Measurements from ENCODE around the gene DACT3.

DACT3 gene

GRCh38 chr19:46609511-46610412 is 51.2 kb downstream of the DACT3 start:
- no peak for DNase-seq

GRCh38 chr19:46608581-46609345 is 52.2 kb downstream of the DACT3 start:
- DNase-seq, result no peak

DNA sequence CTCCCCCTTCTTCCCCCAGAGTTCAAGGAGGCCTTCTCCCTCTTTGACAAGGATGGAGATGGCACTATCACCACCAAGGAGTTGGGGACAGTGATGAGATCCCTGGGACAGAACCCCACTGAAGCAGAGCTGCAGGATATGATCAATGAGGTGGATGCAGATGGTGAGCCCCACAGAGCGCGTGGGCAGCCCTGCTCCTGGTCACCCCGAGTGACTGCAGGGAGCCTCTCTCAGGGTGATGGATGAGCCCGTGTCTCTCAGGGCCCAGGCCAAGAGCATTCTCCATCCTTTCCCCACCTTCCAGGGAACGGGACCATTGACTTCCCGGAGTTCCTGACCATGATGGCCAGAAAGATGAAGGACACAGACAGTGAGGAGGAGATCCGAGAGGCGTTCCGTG is 52.8 kb downstream of the DACT3 start:
- DNase-seq, result no peak

- no peak for DNase-seq
Observed at GRCh38 chr19:46607448-46607841, 53.5 kb downstream of the DACT3 start.

- no peak for DNase-seq
Observed at GRCh38 chr19:46606681-46607447, 54.1 kb downstream of the DACT3 start.

GRCh38 chr19:46606019-46606418 is 55.0 kb downstream of the DACT3 start:
- no peak for DNase-seq

- DNase-seq, result no peak
Observed at GRCh38 chr19:46605356-46605821, 55.6 kb downstream of the DACT3 start.

DNA sequence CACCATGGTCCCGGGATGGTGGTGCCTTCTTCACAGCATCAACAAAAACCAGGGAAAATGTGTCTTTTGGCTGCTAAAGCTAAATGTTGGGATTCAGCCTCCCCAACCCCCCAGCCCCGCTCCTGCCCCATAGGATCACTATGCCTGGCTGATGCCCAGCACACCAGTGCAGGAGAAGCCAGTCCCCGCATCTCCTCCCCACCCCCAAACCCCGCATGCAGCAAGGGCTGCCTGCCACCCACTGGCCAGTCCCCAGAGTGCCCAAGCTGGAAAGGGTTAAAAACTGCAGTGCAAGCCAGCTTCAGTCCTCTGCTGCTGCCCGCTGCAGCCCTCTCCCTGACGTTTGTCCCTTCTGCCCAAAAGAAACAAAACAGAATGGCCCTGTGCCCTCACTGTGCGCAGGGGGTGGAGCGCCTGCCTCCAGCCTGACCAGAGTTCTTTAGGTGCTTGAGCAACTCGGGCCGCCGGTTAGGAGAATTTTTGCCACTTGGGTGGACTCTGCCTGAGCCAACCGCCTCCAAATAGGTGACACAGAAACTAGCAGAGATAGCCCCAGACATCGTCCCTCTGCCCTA is 56.1 kb downstream of the DACT3 start:
- DNase-seq, result no peak

DNA sequence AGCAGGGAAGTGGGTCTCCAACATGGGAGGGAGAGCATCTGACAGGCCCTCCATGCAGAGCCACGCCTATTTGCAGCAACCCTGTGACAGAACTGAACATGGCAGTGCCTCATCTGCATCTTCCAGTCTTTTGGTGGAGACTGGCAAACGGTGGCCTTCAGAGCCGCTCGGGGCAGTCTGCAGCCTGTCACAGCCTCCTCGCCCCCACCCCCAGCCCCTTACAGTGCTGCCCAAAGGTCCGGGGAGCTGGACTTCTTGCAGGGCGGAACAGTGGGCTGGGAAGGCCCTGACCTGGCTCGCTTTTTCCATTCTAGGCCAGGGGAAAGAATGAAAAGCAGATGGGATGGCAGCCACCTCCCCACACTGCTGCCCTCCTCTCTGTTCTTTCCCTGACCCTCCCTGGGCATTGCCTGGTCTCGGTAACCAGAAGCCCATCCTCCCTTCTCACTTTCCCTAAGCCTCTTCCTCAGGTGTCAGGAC is 57.2 kb downstream of the DACT3 start:
- DNase-seq, result no peak

GRCh38 chr19:46603195-46603637 is 57.8 kb downstream of the DACT3 start:
- DNase-seq, result no peak

DNA sequence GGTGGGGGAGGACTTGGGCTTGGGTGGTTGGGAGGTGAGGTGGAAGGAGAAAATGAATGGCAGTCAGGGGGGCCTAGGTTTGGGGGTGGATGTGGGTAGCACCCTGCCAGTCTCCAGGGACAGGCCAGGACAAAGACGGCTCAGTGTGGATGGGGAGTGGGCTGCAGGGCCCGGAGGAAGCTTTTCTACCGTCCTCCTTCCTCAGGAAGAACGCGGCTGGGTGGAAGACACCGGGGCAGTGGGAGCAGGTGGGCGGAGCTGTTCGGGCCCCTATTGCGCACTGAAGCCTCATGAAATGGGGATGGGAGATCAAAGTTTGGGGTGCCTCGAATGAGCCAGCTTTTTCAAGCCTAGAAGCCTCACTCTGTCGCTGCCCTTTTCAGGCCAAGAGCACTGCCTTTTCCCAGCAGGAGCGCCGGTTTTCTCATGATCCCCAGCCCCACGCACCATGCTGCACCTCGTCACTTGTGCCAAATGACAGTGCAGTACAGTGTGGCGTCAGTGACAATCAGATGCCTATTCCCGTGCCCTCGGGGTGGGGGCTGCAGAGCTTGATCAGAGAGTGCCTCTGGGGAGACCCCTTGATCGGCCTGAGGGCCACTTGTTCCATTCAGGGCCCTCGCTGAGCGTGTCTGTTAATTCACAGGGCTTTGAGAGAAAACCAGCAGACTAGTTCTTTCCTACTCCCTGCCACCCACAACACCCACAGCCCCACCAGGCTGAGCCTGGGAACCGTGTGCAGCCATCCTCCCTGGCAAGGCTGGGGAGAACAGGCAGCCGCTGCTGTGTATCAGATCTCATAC is 58.4 kb downstream of the DACT3 start:
- DNase-seq, result no peak

- no peak for DNase-seq
Observed at GRCh38 chr19:46601318-46602224, 59.4 kb downstream of the DACT3 start, which contains the start of gene CALM3. CALM3 (plus strand) TSS chr19:46601330; CDS start chr19:46601435, 105 bp downstream.

DNA sequence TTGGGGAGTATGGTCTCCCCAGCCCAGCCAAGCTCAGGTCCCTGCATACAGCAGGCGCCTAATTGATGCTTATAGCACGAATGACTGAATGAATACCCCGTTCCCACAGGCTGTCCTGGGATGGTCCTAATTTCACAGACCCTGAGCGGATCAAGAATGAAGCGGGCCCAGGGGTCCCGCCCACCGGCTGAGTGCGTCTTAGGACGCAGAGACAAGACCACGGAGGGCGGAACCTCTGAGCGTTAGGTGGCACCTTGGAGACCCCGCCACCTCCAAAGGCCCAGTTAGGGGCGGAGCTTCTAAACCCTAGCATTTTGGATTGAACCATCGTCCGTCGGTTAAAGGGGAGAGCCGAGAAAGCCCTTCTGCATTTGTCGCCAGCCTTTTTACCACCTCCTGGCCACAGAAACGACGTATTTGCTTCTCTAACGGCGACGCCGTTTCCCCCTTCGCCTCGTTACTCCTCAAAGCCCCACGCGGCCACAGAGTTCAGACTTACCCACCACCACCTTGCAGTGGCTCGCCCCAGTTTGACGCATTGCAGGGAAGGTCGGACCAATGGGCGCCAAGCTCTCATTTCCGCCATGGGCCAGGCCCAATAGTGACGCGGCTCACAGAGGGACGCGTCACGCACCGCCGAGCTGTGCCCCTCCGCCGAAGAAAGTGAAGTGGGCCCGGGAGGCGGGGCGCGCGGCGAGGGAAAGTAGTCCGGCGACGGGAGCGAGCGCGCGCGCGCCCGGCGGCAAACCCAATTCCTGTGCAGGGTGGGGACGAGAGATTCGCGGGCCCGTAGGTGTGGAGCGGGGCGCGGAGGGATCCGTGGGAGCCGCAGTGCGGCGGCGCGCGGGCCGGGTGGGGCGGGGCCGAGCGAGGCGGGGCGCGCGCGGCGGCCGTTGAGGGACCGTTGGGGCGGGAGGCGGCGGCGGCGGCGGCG is 60.3 kb downstream of the DACT3 start:
- DNase-seq, result peak; percentile 95

DNA sequence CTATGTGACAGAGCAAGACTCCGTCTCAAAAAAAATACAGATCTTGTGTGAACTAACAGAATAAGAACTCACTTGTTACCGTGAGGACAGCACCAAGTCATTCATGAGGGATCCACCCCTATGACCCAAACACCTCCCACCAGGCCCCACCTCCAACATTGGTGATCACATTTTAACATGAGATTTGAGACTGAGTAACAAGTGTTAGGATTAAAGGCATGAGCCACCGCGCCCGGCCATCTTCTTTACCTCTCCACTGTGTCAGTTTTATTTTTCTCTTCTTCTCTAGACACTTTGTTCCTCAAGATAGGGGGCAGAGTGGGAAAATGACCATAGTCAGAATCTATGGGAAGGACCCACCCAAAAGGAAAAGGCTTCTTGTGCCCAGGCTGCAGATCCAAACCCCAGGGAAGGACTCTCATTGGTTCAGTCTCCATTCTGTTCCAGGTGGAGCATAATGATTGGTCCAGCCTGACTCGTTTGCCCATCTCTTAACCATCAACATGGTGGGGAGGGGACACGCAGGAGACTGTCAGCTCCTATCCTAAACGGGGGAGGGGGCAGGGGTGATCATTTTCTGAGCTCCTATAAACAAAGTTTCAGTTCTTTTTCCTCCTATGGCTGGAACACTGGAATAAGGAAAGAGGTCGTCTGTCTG is 61.1 kb downstream of the DACT3 start:
- no peak for DNase-seq

- DNase-seq, result no peak
Observed at GRCh38 chr19:46598372-46598917, 62.5 kb downstream of the DACT3 start.

All from effector CD4-positive, alpha-beta T cell (primary cell).